ENCODE results near the gene GPR107. TPM values are rescaled to one million over a fixed set of nuclear protein-coding genes. Genes with fewer than 3 reads are reported as not detected.

The GPR107 gene
- total RNA-seq, 6 experiments from 2014 or later: 12.6 to 18.2 (median 14.5) TPM

DNA sequence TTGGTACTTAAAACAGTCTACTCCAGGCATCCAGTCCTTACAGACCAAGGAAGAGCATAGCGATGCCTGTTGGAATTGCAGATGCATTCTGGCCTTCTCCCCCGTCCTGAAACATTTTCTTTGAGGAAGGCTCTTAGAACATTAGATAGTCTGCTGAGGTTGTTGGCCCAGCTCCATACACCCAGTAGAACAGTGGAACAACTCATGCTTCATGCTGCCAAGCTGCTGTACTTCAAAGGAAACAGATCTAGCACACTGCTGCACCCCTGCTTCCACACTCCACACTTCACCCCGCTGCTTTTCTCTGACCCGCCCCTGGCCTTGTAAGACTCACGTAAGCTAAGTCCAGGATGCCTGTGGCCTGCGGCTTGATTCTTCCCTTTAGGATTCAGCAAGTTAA, 85.1 kb downstream of the GPR107 start:
- no peak for DNase-seq
- Histone ChIP-seq H3K27ac (no peak overlapping the region), H3K4me1 (no peaks in the 10 kb centered on the region), H3K27me3 (no peaks in the 10 kb centered on the region), H3K9me3 (no peaks in the 10 kb centered on the region), H3K4me3 (no peak overlapping the region), H3K36me3 (no peaks in the 10 kb centered on the region)
- WGBS (ENCODE audit: insufficient coverage, low coverage, low lambda C conversion rate, missing lambda C conversion rate): 92% methylated on average over 4 of the region's 6 CpGs
- intact Hi-C loops (cut with DNase I): no loop called here
- ATAC-seq: peak in 3 of 4 donors; percentile 15 to 27 (median 15)
- no peak for TF ChIP-seq POLR2A (IDR thresholded peaks at IDR 0.05)
- TF ChIP-seq, protein P1, sequence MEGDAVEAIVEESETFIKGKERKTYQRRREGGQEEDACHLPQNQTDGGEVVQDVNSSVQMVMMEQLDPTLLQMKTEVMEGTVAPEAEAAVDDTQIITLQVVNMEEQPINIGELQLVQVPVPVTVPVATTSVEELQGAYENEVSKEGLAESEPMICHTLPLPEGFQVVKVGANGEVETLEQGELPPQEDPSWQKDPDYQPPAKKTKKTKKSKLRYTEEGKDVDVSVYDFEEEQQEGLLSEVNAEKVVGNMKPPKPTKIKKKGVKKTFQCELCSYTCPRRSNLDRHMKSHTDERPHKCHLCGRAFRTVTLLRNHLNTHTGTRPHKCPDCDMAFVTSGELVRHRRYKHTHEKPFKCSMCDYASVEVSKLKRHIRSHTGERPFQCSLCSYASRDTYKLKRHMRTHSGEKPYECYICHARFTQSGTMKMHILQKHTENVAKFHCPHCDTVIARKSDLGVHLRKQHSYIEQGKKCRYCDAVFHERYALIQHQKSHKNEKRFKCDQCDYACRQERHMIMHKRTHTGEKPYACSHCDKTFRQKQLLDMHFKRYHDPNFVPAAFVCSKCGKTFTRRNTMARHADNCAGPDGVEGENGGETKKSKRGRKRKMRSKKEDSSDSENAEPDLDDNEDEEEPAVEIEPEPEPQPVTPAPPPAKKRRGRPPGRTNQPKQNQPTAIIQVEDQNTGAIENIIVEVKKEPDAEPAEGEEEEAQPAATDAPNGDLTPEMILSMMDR (IDR thresholded peaks at IDR 0.05): no peak

DNA sequence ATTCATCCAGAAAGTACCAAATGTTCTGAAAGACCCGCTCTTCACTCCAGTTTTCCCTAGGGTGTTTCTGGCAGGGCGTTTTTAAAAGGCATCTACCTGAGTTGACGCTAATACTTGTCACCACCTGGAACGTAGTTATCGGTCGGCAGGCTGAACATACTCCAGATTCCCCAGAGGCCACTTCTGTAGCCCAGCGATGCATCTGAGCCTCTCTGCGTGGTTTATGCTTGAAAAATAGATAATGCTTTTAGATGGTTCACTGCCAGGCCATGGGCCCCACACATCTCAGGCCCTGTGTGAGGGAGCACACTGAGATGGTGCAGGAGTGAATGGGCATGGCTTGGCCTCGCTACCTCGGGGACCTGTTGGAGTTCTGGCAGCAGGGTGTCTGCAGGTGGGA, 85.5 kb downstream of the GPR107 start:
- Histone ChIP-seq H3K36me3 (no peaks in the 10 kb centered on the region), H3K27ac (no peak overlapping the region), H3K4me3 (no peak overlapping the region), H3K9me3 (no peaks in the 10 kb centered on the region), H3K4me1 (no peaks in the 10 kb centered on the region), H3K27me3 (no peaks in the 10 kb centered on the region)
- no peak for DNase-seq
- intact Hi-C loops (cut with DNase I): no loop called here
- ATAC-seq: no peak
- 93% methylated on average over 7 of the region's 10 CpGs for WGBS (ENCODE audit: insufficient coverage, low coverage, low lambda C conversion rate, missing lambda C conversion rate)
- no peak for TF ChIP-seq POLR2A (IDR thresholded peaks at IDR 0.05)
- TF ChIP-seq, protein P1 (IDR thresholded peaks at IDR 0.05): no peak

DNA sequence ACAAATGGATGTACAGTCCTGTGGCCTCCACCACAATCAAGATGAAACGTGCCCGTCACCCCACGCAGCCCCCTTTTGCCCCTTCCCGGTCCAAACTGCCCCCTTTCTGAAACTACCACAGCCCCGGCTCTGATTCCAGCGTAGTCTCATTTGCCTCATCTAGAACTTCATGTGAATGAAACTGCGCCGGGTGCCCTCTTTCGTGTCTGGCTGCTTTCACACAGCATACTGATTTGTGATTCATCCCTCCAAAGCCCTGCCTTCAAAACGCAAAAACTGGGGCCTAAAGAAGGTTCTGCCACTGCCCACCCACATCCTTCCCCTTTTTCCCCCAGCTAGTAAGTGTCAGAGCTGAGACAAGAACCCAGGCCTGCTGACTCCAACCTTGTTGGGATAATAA, 87.0 kb downstream of the GPR107 start:
- intact Hi-C loops (cut with DNase I): no loop called here
- H3K27ac ChIP-seq: no peak overlapping the region

DNA sequence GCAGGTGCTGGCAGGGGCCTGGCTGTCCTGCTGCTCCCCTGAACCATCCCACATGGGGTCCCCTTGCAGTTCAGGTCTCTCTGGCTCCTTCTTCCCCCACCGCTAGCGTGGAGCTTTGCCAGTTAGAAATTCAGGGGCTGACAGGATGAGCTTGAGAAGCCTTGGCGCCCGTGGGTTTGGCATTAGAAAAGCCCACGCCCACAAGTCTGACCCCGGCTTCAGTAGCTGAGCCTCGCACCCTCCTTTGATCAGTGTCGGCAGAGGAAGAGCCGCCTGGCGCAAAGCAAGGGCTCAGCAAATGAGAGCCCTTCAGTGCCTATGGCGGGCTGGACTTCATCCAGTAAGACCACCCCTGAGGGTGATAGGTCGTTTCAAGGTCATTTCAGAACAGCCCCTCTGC, 88.3 kb downstream of the GPR107 start:
- WGBS (ENCODE audit: insufficient coverage, low coverage, low lambda C conversion rate, missing lambda C conversion rate): no CpG with 5 or more reads among the region's 12 CpGs
- Histone ChIP-seq H3K9me3 (no peaks in the 10 kb centered on the region), H3K27ac (no peak overlapping the region), H3K4me3 (no peak overlapping the region), H3K27me3 (no peaks in the 10 kb centered on the region), H3K4me1 (peaks cover 0 to 8% (median 0%) of the 10 kb centered on the region in 4 donors), H3K36me3 (no peaks in the 10 kb centered on the region)
- TF ChIP-seq POLR2A (IDR thresholded peaks at IDR 0.05): no peak
- TF ChIP-seq, protein P1 (IDR thresholded peaks at IDR 0.05): no peak
- DNase-seq (no peak), ATAC-seq (no peak)
- intact Hi-C loops (cut with DNase I): no loop called here

More for the DNA sequence above, 87.0 kb downstream of the GPR107 start:
- H3K9me3 ChIP-seq: no peaks in the 10 kb centered on the region
- DNase-seq (no peak), ATAC-seq (no peak)
- peaks cover 0 to 7% (median 0%) of the 10 kb centered on the region in 4 donors for H3K4me1 ChIP-seq
- no peak overlapping the region for H3K4me3 ChIP-seq
- no peaks in the 10 kb centered on the region for H3K36me3 ChIP-seq
- WGBS (ENCODE audit: insufficient coverage, low coverage, low lambda C conversion rate, missing lambda C conversion rate): 75% methylated on average over 9 of the region's 10 CpGs
- H3K27me3 ChIP-seq: no peaks in the 10 kb centered on the region
- no peak for TF ChIP-seq POLR2A (IDR thresholded peaks at IDR 0.05)
- TF ChIP-seq, protein P1 (IDR thresholded peaks at IDR 0.05): no peak

DNA sequence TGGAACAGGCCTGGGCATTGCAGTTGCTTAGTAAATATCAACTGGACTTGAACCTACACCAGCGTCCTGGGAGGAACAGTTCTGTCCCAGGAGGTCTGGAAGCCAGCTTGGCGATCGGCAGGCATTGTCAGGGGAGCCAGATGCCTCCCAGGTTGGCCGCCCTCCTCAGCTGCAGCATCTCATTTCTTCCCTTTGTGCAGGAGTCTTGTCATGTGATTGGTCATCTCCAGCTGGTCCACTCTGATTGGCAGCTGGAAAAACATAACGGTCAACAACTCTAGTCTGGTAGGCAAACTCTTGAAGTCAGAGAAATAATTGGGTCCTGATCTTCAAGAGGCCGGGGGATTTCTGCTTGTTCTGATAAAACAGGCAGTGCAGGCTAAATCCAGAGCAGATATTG, 88.9 kb downstream of the GPR107 start:
- Histone ChIP-seq H3K27ac (no peak overlapping the region), H3K9me3 (no peaks in the 10 kb centered on the region), H3K36me3 (no peaks in the 10 kb centered on the region), H3K27me3 (no peaks in the 10 kb centered on the region), H3K4me3 (no peak overlapping the region), H3K4me1 (peaks cover 0 to 8% (median 0%) of the 10 kb centered on the region in 4 donors)
- WGBS (ENCODE audit: insufficient coverage, low coverage, low lambda C conversion rate, missing lambda C conversion rate): 74% methylated on average over 5 of the region's 6 CpGs
- no peak for DNase-seq
- ATAC-seq: no peak
- intact Hi-C loops (cut with DNase I): no loop called here
- no peak for TF ChIP-seq POLR2A (IDR thresholded peaks at IDR 0.05)
- TF ChIP-seq, protein P1 (IDR thresholded peaks at IDR 0.05): no peak

All from right lobe of liver (tissue), 6 donors.